Nephron (organoid): Measurements from ENCODE around the gene ACSF3.

ENCODE experiments used
- H3K27ac Mint-ChIP-seq, 3 experiments: 2 replicates each; pipeline ENCODE4 v1.8.0; 2020; ENCODE audit warnings: mixed read lengths in 3 of 3, mild to moderate bottlenecking in 2 of 3, moderate library complexity in 1 of 3
- H3K27me3 Mint-ChIP-seq: 2 replicates; pipeline ENCODE4 v1.8.0; 2021; ENCODE audit warnings: low read depth, mild to moderate bottlenecking, moderate library complexity, mixed read lengths
- H3K36me3 Mint-ChIP-seq: 2 replicates; pipeline ENCODE4 v1.8.0; 2020; ENCODE audit warnings: low read depth, mixed read lengths
- H3K4me1 Mint-ChIP-seq: 2 replicates; pipeline ENCODE4 v1.8.0; 2020; ENCODE audit warnings: mixed read lengths
- H3K4me3 Mint-ChIP-seq, 3 experiments: 2 replicates each; pipeline ENCODE4 v1.8.0; 2020; ENCODE audit warnings: mild to moderate bottlenecking in 3 of 3, mixed read lengths in 3 of 3, moderate library complexity in 2 of 3
- H3K9me3 Mint-ChIP-seq: 2 replicates; pipeline ENCODE4 v1.8.0; 2020; ENCODE audit warnings: mixed read lengths
- TF ChIP-seq, protein P1 (sequence below), 3 experiments: fragments of 200-600 bp; sonication (generic); IDR thresholded peaks; one replicate each; pipeline ENCODE4 v1.5.0; 2021; ENCODE audit warnings: antibody characterized with exemption in 3 of 3; ENCODE audit not compliant: unreplicated experiment in 3 of 3

Gene ACSF3

DNA sequence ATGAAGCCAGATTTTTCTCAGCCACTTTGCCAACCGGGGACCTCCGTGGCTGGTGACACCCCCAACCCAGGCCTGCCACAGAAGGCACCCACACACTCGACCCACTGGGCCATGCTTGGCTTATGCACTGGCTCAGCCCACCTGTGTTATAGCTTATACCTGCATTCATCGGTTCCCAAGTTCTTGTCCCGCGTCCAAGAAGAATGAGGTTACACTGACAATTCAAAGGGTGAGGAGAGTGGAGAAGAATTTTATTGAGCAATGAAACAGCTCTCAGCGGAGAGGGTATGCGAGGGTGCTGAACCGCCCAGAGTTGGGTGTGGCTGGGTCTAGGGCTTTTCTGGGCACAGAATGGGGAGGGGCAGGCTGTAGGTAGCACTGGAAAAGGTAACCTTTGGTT is 55.7 kb downstream of the ACSF3 start:
- Mint-ChIP-seq H3K4me3 (no peak overlapping the region), H3K4me1 (no peaks in the 10 kb centered on the region), H3K36me3 (peaks cover 55% of the 10 kb centered on the region), H3K27ac (no peak overlapping the region), H3K9me3 (peaks cover 6% of the 10 kb centered on the region), H3K27me3 (no peaks in the 10 kb centered on the region)
- TF ChIP-seq, protein P1, sequence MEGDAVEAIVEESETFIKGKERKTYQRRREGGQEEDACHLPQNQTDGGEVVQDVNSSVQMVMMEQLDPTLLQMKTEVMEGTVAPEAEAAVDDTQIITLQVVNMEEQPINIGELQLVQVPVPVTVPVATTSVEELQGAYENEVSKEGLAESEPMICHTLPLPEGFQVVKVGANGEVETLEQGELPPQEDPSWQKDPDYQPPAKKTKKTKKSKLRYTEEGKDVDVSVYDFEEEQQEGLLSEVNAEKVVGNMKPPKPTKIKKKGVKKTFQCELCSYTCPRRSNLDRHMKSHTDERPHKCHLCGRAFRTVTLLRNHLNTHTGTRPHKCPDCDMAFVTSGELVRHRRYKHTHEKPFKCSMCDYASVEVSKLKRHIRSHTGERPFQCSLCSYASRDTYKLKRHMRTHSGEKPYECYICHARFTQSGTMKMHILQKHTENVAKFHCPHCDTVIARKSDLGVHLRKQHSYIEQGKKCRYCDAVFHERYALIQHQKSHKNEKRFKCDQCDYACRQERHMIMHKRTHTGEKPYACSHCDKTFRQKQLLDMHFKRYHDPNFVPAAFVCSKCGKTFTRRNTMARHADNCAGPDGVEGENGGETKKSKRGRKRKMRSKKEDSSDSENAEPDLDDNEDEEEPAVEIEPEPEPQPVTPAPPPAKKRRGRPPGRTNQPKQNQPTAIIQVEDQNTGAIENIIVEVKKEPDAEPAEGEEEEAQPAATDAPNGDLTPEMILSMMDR (IDR thresholded peaks at IDR 0.05; ENCODE audit: unreplicated experiment in 3 of 3): no peak

DNA sequence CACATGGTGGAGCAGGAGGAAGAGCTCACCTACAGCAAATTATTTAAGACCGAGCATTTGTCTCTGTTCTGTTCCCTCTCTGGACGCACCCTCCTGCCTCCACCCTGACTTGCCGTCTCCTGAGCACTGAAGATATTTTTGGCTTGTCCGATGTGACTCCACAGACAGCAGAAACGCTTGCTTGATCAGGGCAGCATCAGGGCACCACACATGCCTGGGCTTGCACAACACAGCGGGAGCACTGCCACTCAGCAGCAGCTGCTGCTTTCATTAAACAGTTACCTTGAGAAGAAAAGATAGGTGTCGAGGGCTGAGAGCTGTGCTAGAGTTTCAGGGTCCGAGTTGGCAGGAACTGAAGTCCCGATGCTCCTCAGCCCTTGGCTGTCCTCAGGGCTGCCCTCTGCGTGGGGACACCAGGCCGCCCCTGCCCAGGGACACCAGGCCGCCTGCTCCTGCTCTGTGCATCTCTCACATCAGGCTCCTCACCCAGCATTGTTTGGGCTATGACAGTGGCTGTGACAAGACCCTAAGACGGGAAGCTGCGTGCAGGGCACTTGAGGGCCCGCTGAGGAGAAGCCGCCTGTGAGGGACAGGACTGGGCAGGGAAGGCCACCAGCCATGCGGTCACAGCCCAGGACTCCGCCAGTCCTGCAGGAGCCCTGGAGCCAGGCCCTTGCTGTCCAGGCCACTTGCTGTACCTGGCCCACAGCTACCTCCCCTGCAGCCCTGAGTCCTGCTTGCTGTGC is 56.6 kb downstream of the ACSF3 start:
- Mint-ChIP-seq H3K9me3 (peaks cover 6% of the 10 kb centered on the region), H3K27ac (no peak overlapping the region), H3K4me1 (peaks cover 2% of the 10 kb centered on the region), H3K4me3 (no peak overlapping the region), H3K36me3 (peaks cover 55% of the 10 kb centered on the region), H3K27me3 (no peaks in the 10 kb centered on the region)
- TF ChIP-seq, protein P1 (IDR thresholded peaks at IDR 0.05; ENCODE audit: unreplicated experiment in 3 of 3): no peak

DNA sequence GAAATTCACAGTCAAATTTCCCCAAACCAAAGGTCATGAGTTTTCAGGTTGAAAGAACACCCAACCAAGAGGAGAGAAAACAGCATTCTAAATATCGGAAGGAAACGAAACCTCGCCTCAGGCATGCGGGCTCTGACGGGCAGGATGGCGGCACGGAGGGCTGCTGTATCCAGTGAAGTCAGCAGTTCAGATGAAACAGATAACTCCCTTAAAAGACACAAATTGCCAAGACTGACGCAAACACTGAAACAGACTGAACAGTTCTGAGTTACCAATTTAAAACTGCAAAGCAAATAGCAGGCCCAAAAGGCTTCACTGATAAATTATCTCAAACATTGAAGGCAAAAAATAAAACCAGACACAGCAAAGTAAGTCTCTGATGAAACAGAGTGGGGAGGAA is 57.3 kb downstream of the ACSF3 start:
- H3K27ac Mint-ChIP-seq: no peak overlapping the region
- TF ChIP-seq, protein P1 (IDR thresholded peaks at IDR 0.05; ENCODE audit: unreplicated experiment in 3 of 3): no peak
- H3K4me1 Mint-ChIP-seq: peaks cover 8% of the 10 kb centered on the region
- H3K36me3 Mint-ChIP-seq: peaks cover 52% of the 10 kb centered on the region
- H3K9me3 Mint-ChIP-seq: peaks cover 6% of the 10 kb centered on the region
- no peak overlapping the region for H3K4me3 Mint-ChIP-seq
- H3K27me3 Mint-ChIP-seq: no peaks in the 10 kb centered on the region

DNA sequence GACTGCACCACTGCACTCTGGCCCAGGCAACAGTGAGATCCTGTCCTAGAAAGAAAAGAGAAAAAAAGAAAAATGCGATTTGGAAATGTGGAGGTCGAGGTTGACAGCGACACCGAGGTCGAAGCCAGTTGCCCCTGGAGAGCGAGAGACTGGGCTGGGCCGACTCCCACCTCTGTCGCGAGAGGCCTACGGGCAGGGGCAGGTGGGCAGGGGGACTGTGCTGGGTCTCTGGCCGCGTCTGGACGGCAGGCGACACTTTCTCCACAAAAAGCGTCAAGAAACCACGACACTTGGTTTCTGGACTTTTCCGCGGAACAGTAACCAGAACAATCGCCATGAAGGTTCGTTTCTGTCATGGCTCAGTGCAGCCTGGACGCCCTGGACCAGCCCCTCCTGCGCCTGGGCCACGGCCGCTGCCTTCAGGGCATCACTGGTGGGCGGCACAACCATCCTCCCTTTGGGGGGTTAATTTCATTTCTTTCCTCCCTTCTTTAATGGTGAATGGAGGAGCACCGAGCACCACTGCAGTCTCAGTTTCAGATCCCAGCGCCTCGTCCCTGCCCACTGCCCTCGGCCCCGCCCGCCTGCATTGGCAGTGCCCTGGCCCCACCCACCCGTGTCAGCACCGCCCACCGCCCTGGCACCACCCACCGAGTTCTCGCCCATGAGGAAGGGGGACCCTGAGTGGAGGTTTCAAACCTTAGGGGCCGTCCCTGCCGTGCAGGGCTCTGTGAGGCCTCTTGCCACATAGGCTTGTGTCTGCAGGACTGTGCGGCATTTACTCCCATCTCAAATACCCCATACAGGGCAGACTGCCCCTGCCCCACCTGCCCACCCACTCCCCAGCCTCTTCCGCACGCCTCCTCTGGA is 59.4 kb downstream of the ACSF3 start:
- Mint-ChIP-seq H3K27ac (no peak overlapping the region), H3K4me1 (peaks cover 8% of the 10 kb centered on the region), H3K9me3 (peaks cover 4% of the 10 kb centered on the region), H3K27me3 (no peaks in the 10 kb centered on the region), H3K36me3 (peaks cover 39% of the 10 kb centered on the region), H3K4me3 (no peak overlapping the region)
- TF ChIP-seq, protein P1 (IDR thresholded peaks at IDR 0.05; ENCODE audit: unreplicated experiment in 3 of 3): no peak

DNA sequence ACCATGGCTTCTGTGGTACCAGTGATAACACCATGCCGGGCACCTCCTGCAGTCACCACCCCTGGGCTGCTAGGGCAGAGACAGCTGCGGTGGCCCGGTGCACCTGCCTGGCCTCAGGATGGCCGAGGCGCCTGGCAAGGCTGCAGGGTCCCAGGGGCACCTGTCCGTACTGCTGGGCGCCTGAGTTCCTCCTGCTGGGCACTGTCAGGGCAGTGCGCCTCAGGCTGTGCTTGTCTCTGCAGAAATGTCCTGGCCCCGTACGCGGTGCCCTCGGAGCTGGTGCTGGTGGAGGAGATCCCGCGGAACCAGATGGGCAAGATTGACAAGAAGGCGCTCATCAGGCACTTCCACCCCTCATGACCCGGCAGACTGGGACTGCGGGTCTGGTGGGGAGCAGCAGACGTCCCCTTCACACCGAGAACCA is 60.2 kb downstream of the ACSF3 start:
- no peak overlapping the region for H3K4me3 Mint-ChIP-seq
- no peaks in the 10 kb centered on the region for H3K27me3 Mint-ChIP-seq
- TF ChIP-seq, protein P1 (IDR thresholded peaks at IDR 0.05; ENCODE audit: unreplicated experiment in 3 of 3): no peak
- H3K4me1 Mint-ChIP-seq: peaks cover 8% of the 10 kb centered on the region
- no peak overlapping the region for H3K27ac Mint-ChIP-seq
- peaks cover 31% of the 10 kb centered on the region for H3K36me3 Mint-ChIP-seq
- H3K9me3 Mint-ChIP-seq: peaks cover 3% of the 10 kb centered on the region
